GM12864 (cell line): ENCODE results near the gene SERPINA5.

Experiments used
- DNase-seq: peaks from one replicate; pipeline ENCODE4 v3.0.0-alpha.2; 2011; ENCODE audit warnings: low read depth
- H3K4me3 ChIP-seq: 2 replicates; pipeline ENCODE4 v1.5.1; 2011; ENCODE audit warnings: mild to moderate bottlenecking, low read depth, low read length, control low read depth
- CTCF ChIP-seq: IDR thresholded peaks from 2 replicates; pipeline ENCODE4 v1.5.1; 2011; ENCODE audit warnings: low read depth, mild to moderate bottlenecking, moderate library complexity, low read length, control low read depth, inconsistent platforms; ENCODE audit errors: missing control alignments

SERPINA5 gene

DNA sequence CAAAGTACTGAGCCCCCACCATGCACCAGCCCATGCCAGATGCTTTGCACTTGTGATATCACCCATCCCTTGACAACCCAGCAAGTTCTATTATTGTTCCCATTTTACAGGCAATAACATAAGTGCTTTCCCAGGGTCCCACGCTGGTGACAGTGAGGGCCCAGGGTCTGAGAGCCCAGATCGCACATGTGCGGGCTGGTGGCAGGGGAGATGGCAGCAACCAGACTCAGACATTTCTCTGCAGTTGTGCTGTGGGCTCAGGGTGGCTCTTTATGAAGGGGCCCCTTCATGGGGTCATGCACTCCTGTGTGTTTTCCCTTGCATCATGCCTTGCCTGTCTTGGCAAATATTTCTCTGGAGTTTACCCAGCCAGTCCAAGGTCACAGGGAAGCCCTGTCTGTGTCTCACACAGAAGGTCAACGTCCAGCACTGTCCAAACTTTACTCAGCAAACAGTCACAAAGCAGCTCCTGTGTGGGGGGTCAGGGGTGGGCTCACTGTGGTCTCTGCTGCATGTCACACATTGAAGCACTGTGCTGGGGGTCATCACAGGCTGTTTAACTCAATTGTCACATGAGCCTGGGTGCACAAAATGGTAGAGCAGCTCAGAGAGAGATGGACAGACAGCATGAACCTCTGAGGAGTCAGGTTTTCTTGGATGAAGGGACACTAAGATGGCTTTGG is 12.7 kb downstream of the SERPINA5 start:
- no peak for TF ChIP-seq CTCF
- no peak for DNase-seq
- H3K4me3 ChIP-seq = no peak overlapping the region

- no peak for DNase-seq
- no peak for TF ChIP-seq CTCF
- H3K4me3 ChIP-seq = no peak overlapping the region
Measured at GRCh38 chr14:94594441-94594840, 13.2 kb downstream of the SERPINA5 start.

GRCh38 chr14:94595912-94596311 is 14.7 kb downstream of the SERPINA5 start:
- no peak overlapping the region for H3K4me3 ChIP-seq
- DNase-seq = no peak
- no peak for TF ChIP-seq CTCF

- DNase-seq = no peak
- TF ChIP-seq CTCF = no peak
Measured at GRCh38 chr14:94596361-94596760, 15.1 kb downstream of the SERPINA5 start.

DNA sequence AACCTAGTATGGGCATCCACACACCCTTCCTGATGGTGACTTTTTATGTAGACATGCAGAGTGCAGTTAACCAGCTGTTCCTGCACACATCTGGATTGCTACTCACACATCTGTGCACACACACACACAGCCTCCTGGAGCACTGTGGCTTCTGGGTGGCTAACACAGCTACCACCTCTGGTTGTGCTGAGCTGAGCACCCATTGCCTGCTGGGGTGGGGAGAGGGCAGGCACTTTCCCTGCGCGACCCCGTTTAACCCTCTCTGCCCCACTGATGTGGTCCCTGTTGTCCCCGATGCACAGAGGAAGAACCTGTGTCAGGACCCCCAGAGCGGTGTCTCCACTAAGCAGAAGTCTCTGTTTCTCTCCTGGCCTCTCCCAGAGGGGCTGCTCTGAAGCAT is 16.6 kb downstream of the SERPINA5 start:
- H3K4me3 ChIP-seq = no peak overlapping the region
- no peak for TF ChIP-seq CTCF
- DNase-seq = no peak

More at GRCh38 chr14:94596361-94596760, 15.1 kb downstream of the SERPINA5 start:
- H3K4me3 ChIP-seq = no peak overlapping the region

DNA sequence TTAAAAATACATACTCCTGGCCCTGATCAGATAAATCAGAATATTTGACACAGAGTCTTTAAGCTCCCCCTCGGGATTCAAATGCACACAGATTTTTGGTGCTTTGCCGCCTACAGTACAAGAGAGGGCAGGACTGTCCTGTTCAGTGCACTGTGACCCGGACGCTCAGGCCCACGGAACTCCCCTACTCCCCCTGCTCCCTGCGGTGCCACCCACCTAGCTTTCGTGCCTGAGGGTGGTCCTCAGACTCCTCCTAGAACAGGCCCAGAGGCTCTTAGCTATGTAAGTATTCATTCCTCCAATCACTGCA is 17.2 kb downstream of the SERPINA5 start:
- no peak for DNase-seq
- H3K4me3 ChIP-seq = no peak overlapping the region
- TF ChIP-seq CTCF = no peak
